ENCODE results near the gene MC3R.

The MC3R gene

DNA sequence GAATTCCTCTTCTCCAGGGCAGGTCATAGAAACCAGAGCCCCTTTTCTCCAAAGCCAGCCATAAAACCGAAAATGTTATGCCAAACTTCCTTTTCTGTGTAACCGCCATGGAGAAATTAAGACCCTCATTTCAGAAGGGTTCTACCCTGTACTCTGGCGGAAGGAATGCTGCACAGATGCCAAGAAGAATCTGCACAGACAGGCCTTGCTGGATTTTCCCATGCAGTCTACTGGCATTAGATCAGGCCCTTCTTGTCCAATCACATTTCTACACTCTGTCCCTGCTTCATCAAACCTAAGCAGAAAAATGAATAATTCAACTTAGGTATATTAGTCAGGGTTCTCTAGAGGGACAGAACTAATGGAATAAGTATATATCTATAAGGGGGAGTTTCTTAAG lies 43.2 kb upstream of the MC3R start:
- Histone ChIP-seq H3K36me3 (ENCODE audit: control insufficient read depth in 2 of 2, insufficient read depth in 1 of 2, low read length in 2 of 2) (no peaks in the 10 kb centered on the region), H3K4me1 (ENCODE audit: control insufficient read depth, insufficient read depth, low read length) (no peaks in the 10 kb centered on the region), H3K4me3 (ENCODE audit: low read depth, low read length) (no peak overlapping the region), H3K27ac (ENCODE audit: extremely low read depth, low read depth, low read length) (no peak overlapping the region), H3K9me3 (ENCODE audit: control insufficient read depth, insufficient read depth, low read depth, low read length) (no peaks in the 10 kb centered on the region)
- ChIA-PET POLR2A (no interaction called here), CTCF (no interaction called here)
- TF ChIP-seq ZNF292 (tag by site-specific recombination; IDR thresholded peaks at IDR 0.05; ENCODE audit: borderline replicate concordance, low read depth) (no peak), ZFP69B (tag by site-specific recombination; IDR thresholded peaks at IDR 0.05) (no peak), ZNF747 (tag by site-specific recombination; IDR thresholded peaks at IDR 0.05) (no peak), ZBTB8A (tag by site-specific recombination; IDR thresholded peaks at IDR 0.05) (no peak), ZNF664 (tag by site-specific recombination; IDR thresholded peaks at IDR 0.05) (no peak), PRDM1 (tag by site-specific recombination; IDR thresholded peaks at IDR 0.05) (no peak), ZNF571 (tag by site-specific recombination; IDR thresholded peaks at IDR 0.05) (no peak)
- TF ChIP-seq, protein P1, sequence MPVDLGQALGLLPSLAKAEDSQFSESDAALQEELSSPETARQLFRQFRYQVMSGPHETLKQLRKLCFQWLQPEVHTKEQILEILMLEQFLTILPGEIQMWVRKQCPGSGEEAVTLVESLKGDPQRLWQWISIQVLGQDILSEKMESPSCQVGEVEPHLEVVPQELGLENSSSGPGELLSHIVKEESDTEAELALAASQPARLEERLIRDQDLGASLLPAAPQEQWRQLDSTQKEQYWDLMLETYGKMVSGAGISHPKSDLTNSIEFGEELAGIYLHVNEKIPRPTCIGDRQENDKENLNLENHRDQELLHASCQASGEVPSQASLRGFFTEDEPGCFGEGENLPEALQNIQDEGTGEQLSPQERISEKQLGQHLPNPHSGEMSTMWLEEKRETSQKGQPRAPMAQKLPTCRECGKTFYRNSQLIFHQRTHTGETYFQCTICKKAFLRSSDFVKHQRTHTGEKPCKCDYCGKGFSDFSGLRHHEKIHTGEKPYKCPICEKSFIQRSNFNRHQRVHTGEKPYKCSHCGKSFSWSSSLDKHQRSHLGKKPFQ (tag by site-specific recombination; IDR thresholded peaks at IDR 0.05): no peak

DNA sequence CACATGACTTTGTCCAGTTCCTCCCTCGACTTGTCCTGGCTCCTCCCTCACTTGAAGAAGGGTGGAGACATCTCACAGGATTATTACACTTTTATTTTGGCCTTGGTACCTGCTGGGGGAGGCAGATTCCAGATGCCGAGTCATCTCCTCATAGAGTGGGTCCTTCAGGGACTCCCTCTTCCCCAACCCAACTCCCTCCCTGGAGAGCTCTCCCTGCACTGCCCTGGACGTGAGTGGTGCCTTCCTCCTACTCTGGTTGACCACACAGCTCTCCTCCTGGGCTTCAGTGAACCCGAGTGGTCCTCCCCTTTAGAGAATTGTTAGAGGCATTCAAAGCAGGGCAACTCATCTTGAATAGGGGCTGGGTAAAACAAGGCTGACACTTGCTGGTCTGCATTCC lies 40.9 kb upstream of the MC3R start:
- H3K4me3 ChIP-seq (ENCODE audit: low read depth, low read length): no peak overlapping the region
- H3K9me3 ChIP-seq (ENCODE audit: control insufficient read depth, insufficient read depth, low read depth, low read length): no peaks in the 10 kb centered on the region
- TF ChIP-seq KLF1 (tag by site-specific recombination; IDR thresholded peaks at IDR 0.05) (no peak), ZNF514 (tag by site-specific recombination; IDR thresholded peaks at IDR 0.05) (no peak), ZNF214 (tag by site-specific recombination; IDR thresholded peaks at IDR 0.05; ENCODE audit: borderline replicate concordance) (no peak), ZNF394 (tag by site-specific recombination; IDR thresholded peaks at IDR 0.05; ENCODE audit: borderline replicate concordance) (no peak)
- ChIA-PET CTCF (interaction anchor here (0.6 kb wide), 1 partner anchor 1671 kb away, joined by 3 read pairs; no protein-coding TSS in a partner anchor), POLR2A (no interaction called here)
- no peaks in the 10 kb centered on the region for H3K4me1 ChIP-seq (ENCODE audit: control insufficient read depth, insufficient read depth, low read length)
- no peaks in the 10 kb centered on the region for H3K36me3 ChIP-seq (ENCODE audit: control insufficient read depth in 2 of 2, insufficient read depth in 1 of 2, low read length in 2 of 2)
- H3K27ac ChIP-seq (ENCODE audit: extremely low read depth, low read depth, low read length): no peak overlapping the region

DNA sequence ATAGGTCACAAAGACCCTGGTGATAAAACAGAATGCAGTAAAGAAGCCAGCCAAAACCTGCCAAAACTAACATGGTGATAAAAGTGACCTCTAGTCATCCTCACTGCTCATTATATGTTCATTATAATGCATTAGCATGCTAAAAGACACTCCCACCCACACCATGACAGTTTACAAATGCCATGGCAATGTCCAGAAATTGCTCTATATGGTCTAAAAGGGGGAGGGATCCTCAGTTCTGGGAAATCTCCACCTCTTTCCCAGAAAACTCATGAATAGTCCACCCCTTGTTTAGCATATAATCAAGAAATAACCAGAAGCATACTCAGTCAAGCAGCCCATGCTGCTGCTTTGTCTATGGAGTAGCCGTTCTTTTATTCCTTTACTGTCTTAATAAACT lies 40.4 kb upstream of the MC3R start:
- no peak overlapping the region for H3K27ac ChIP-seq (ENCODE audit: extremely low read depth, low read depth, low read length)
- H3K4me1 ChIP-seq (ENCODE audit: control insufficient read depth, insufficient read depth, low read length): no peaks in the 10 kb centered on the region
- TF ChIP-seq ZNF202 (tag by site-specific recombination; IDR thresholded peaks at IDR 0.05; ENCODE audit: borderline replicate concordance): no peak
- TF ChIP-seq, protein P2, sequence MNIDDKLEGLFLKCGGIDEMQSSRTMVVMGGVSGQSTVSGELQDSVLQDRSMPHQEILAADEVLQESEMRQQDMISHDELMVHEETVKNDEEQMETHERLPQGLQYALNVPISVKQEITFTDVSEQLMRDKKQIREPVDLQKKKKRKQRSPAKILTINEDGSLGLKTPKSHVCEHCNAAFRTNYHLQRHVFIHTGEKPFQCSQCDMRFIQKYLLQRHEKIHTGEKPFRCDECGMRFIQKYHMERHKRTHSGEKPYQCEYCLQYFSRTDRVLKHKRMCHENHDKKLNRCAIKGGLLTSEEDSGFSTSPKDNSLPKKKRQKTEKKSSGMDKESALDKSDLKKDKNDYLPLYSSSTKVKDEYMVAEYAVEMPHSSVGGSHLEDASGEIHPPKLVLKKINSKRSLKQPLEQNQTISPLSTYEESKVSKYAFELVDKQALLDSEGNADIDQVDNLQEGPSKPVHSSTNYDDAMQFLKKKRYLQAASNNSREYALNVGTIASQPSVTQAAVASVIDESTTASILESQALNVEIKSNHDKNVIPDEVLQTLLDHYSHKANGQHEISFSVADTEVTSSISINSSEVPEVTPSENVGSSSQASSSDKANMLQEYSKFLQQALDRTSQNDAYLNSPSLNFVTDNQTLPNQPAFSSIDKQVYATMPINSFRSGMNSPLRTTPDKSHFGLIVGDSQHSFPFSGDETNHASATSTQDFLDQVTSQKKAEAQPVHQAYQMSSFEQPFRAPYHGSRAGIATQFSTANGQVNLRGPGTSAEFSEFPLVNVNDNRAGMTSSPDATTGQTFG (tag by site-specific recombination; IDR thresholded peaks at IDR 0.05; ENCODE audit: borderline replicate concordance): no peak
- TF ChIP-seq ZNF596 (tag by site-specific recombination; IDR thresholded peaks at IDR 0.05): no peak
- no peak for TF ChIP-seq ZNF239 (tag by site-specific recombination; IDR thresholded peaks at IDR 0.05)
- no peak for TF ChIP-seq ZNF768 (tag by site-specific recombination; IDR thresholded peaks at IDR 0.05)
- TF ChIP-seq ZNF843 (tag by site-specific recombination; IDR thresholded peaks at IDR 0.05): no peak
- no peak for TF ChIP-seq YY2 (tag by site-specific recombination; IDR thresholded peaks at IDR 0.05)
- no peak for TF ChIP-seq ZNF626 (tag by site-specific recombination; IDR thresholded peaks at IDR 0.05)
- TF ChIP-seq, protein P3, sequence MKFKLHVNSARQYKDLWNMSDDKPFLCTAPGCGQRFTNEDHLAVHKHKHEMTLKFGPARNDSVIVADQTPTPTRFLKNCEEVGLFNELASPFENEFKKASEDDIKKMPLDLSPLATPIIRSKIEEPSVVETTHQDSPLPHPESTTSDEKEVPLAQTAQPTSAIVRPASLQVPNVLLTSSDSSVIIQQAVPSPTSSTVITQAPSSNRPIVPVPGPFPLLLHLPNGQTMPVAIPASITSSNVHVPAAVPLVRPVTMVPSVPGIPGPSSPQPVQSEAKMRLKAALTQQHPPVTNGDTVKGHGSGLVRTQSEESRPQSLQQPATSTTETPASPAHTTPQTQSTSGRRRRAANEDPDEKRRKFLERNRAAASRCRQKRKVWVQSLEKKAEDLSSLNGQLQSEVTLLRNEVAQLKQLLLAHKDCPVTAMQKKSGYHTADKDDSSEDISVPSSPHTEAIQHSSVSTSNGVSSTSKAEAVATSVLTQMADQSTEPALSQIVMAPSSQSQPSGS (tag by site-specific recombination; IDR thresholded peaks at IDR 0.05; ENCODE audit: low read depth): no peak
- no peak for TF ChIP-seq ZNF837 (tag by site-specific recombination; IDR thresholded peaks at IDR 0.05)
- TF ChIP-seq, protein P4, sequence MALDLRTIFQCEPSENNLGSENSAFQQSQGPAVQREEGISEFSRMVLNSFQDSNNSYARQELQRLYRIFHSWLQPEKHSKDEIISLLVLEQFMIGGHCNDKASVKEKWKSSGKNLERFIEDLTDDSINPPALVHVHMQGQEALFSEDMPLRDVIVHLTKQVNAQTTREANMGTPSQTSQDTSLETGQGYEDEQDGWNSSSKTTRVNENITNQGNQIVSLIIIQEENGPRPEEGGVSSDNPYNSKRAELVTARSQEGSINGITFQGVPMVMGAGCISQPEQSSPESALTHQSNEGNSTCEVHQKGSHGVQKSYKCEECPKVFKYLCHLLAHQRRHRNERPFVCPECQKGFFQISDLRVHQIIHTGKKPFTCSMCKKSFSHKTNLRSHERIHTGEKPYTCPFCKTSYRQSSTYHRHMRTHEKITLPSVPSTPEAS (tag by site-specific recombination; IDR thresholded peaks at IDR 0.05): no peak
- TF ChIP-seq ZNF423 (tag by site-specific recombination; IDR thresholded peaks at IDR 0.05): no peak
- no peak for TF ChIP-seq ZNF341 (tag by site-specific recombination; IDR thresholded peaks at IDR 0.05; ENCODE audit: low read depth)
- TF ChIP-seq ZNF426 (tag by site-specific recombination; IDR thresholded peaks at IDR 0.05): no peak
- no peak for TF ChIP-seq ZBTB21 (tag by site-specific recombination; IDR thresholded peaks at IDR 0.05)
- TF ChIP-seq SETDB1 (IDR thresholded peaks at IDR 0.05; ENCODE audit: insufficient read length, low read length): no peak
- CTCF ChIA-PET: no interaction called here
- no peaks in the 10 kb centered on the region for H3K9me3 ChIP-seq (ENCODE audit: control insufficient read depth, insufficient read depth, low read depth, low read length)
- H3K36me3 ChIP-seq (ENCODE audit: control insufficient read depth in 2 of 2, insufficient read depth in 1 of 2, low read length in 2 of 2): no peaks in the 10 kb centered on the region
- H3K4me3 ChIP-seq (ENCODE audit: low read depth, low read length): no peak overlapping the region
- POLR2A ChIA-PET: no interaction called here
